Esophagus (tissue), 2 donors: ENCODE results near the gene CCDC6. TPM values are rescaled to one million over a fixed set of nuclear protein-coding genes. Genes with fewer than 3 reads are reported as not detected.
A peak's percentile ranks its signal among the peaks of the same experiment; 100 is the strongest.

Source experiments
- H3K27ac ChIP-seq, 2 donors: one replicate each; pipeline ENCODE4 v1.5.1; 2013; ENCODE audit warnings: low read depth in 2 of 2, mild to moderate bottlenecking in 2 of 2, inconsistent platforms in 1 of 2, low read length in 1 of 2, moderate library complexity in 1 of 2
- H3K27me3 ChIP-seq, 2 donors: one replicate each; pipeline ENCODE4 v1.6.1; 2013; ENCODE audit warnings: low read length in 2 of 2, control low read depth in 1 of 2, mild to moderate bottlenecking in 1 of 2; ENCODE audit not compliant: insufficient read depth in 2 of 2, control insufficient read depth in 1 of 2
- H3K36me3 ChIP-seq, 2 donors: one replicate each; pipeline ENCODE4 v1.6.1; 2013; ENCODE audit warnings: low read length in 1 of 2; ENCODE audit not compliant: control insufficient read depth in 2 of 2, insufficient read depth in 2 of 2
- H3K4me1 ChIP-seq, 2 donors: one replicate each; pipeline ENCODE4 v1.6.1; 2013; ENCODE audit warnings: low read length in 1 of 2; ENCODE audit not compliant: control insufficient read depth in 2 of 2, insufficient read depth in 2 of 2
- H3K4me3 ChIP-seq, 2 donors: one replicate each; pipeline ENCODE4 v1.5.1; 2013; ENCODE audit warnings: low read length in 2 of 2, mild to moderate bottlenecking in 2 of 2, low read depth in 1 of 2, moderate library complexity in 1 of 2
- H3K9me3 ChIP-seq, 2 donors: one replicate each; pipeline ENCODE4 v1.6.1; 2013; ENCODE audit warnings: mild to moderate bottlenecking in 2 of 2, low read depth in 1 of 2, low read length in 1 of 2, moderate library complexity in 1 of 2; ENCODE audit not compliant: control insufficient read depth in 2 of 2, insufficient read depth in 1 of 2
- WGBS, 2 donors: extraction: QIAGEN DNeasy Blood & Tissue Kit; methylation state at CpG; one replicate each; pipeline ENCODE4 v1.1.7; 2013; 5-methylcytosine and 5-hydroxymethylcytosine counted together
- polyA plus RNA-seq, 2 donors: library from polyadenylated mRNA; stranded (reverse); fragments of 200-250 nt; gene quantifications; one replicate each; pipeline ENCODE4 v1.2.3, GENCODE V29; 2013
- donor health status: healthy with polysubstance abuse.
- donor health status: Bipolar disorder and iron deficiency.

The CCDC6 gene
- polyA plus RNA-seq, 2 donors: 23.2 to 25.9 TPM

DNA sequence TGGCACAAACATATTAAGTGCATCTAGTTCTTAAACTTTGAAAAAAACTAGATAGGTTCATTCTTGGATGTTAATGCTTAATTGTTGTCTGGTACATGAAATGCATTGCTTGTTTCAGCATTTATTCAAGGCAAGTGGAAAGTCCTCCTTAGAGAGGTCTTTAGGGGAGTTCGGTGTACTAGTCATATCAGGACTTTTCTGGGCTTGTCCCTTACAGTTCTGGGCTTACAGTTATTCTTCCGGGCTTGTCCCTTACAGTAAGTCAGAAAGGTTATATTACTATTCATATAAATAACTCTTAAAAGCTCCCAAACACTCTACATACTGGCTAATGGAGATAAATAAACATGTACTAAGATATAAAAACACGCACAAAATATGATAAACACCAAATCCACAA lies 91.5 kb downstream of the CCDC6 start:
- Histone ChIP-seq H3K4me1 (peaks cover 0 to 3% of the 10 kb centered on the region in 2 donors), H3K36me3 (peaks cover 3 to 21% of the 10 kb centered on the region in 2 donors), H3K27ac (no peak overlapping the region), H3K27me3 (no peaks in the 10 kb centered on the region), H3K9me3 (no peaks in the 10 kb centered on the region), H3K4me3 (no peak overlapping the region)
- WGBS, 2 donors: 82 to 86% methylated on average over 3 of the region's 3 CpGs

DNA sequence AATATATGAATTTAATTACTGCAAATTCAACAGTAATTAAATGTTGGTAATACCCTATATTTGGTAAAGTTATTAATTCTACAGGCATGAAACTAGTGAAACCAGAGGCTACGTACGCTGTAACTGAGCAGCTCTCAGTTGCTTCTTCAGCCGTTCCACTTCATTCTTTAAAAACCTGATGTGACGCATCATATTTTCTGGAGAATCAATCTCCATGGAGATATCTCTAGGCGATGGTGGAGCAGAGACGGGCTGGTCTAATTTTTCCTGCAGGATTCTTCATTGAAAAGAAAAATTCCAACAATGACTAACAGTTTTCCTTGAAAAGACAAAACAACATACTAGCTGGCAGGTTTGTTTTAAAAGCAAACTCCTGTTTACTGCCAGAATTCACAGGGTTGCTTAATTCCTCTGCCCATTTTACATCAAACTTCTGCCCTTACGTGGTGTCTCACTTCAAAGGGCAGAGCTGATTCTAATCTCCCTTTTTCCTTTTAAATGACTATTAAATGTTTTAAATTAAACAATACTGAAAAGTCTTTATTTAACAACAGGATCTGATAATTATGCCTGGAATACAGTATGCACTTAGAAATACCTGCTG lies 93.7 kb downstream of the CCDC6 start:
- Histone ChIP-seq H3K4me1 (no peaks in the 10 kb centered on the region), H3K27me3 (no peaks in the 10 kb centered on the region), H3K9me3 (no peaks in the 10 kb centered on the region), H3K27ac (no peak overlapping the region), H3K36me3 (peaks cover 3 to 17% of the 10 kb centered on the region in 2 donors), H3K4me3 (no peak overlapping the region)
- 91% methylated on average over 7 of the region's 7 CpGs for WGBS, 2 donors

DNA sequence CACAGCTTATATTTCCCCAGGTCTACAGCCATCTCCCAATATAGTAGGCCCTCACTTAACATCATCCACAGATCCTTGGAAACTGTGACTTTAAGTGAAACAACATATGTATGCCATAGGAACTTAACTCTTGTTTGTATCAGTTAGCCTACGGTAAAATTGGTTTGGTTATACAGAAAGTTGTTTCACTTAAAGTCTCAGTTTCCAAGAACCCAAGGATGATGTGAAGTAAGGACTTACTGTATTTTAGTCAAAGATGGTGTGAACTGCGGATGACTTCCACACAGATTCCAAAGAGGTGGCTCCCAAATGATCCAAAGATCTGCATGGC lies 96.7 kb downstream of the CCDC6 start:
- peak overlapping the region in 1 of 2 donors; percentile 4 for H3K27ac ChIP-seq
- H3K4me3 ChIP-seq: no peak overlapping the region
- no peaks in the 10 kb centered on the region for H3K9me3 ChIP-seq
- peaks cover 17 to 19% of the 10 kb centered on the region in 2 donors for H3K36me3 ChIP-seq
- no peaks in the 10 kb centered on the region for H3K27me3 ChIP-seq
- WGBS, 2 donors: 96 to 97% methylated on average over 2 of the region's 2 CpGs
- no peaks in the 10 kb centered on the region for H3K4me1 ChIP-seq

DNA sequence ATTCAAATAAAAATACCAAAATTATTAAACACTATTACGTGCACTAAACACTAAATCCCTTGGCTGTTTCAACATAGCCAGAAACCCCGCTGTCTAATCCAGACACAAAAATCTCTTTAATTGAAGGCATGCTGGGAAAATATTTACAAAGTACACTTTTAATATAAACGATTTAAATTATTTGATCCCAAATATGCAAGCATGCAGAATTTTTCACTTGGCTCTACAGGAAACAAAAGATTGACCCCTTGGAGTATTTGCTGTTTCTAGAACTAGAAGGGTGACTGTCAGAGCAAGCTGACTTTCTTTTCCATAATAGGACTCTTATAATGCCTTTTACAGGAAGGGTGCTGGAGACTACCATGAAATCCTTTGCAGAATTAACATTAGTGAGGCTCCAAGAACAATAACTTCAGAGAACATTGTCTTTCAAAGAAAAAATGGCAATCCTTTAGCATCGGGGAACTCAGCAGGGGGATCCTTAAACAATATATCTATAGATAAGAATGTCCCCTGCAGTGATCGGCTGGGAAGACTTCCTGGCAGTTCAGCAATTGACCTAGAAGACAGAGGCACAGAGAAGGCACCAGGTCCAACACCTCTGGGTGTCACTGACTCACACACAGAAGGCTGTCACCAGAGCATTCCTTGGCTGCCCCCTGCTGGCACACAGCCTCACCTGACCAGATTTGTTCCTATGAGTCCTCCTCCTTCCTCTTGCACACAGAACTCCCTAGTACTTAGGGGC lies 97.3 kb downstream of the CCDC6 start:
- H3K9me3 ChIP-seq: no peaks in the 10 kb centered on the region
- no peaks in the 10 kb centered on the region for H3K27me3 ChIP-seq
- H3K36me3 ChIP-seq: peaks cover 21 to 22% of the 10 kb centered on the region in 2 donors
- no peaks in the 10 kb centered on the region for H3K4me1 ChIP-seq
- 64% methylated on average over 5 of the region's 5 CpGs for WGBS, 2 donors
- no peak overlapping the region for H3K4me3 ChIP-seq
- H3K27ac ChIP-seq: peak overlapping the region in 1 of 2 donors; percentile 4

DNA sequence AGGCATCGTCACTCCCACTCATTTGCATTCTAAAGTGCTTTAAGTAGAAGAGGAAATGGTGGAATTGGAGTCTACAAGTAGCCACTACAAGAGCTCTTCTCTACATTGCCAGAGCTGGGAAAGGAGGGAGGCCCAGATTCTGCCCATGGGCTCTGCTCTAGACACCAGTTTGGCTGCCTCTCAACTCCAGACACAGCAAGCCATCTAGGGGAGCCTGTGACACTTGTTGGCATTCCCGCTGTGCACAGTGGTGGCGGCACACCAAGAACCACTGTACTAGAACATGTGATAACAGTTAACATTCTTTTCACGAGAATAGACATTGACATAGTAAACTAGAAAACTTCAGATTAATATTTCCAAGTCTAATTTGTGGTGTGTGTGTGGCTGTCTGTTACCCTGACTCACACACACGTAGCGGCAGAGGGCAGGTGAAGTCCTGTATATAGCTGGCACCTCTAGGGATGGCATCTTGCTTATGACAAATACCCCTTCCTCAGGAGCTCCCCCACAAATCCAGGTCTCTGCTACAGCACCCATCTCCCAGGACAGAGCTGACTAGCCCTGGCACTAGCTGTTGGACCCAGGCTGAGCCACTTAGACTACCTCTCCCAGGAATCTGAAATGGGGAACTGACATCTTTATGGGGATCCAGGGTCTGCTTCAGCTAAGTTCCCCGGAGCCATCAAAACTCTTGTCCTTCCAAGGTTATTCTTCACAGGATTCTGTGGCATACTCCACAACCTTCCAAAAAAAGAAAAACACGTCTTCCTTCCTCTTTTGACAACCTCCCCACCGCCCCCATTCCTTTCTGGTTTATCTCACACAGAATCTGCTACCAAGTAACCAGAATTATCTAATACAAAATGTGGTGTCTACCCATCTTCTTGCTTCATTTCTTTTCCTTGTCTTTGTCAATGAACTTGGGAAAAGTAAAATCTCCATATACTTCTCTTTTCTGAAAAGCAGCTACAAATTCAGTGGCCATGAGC lies 98.4 kb downstream of the CCDC6 start:
- 88% methylated on average over 9 of the region's 9 CpGs for WGBS, 2 donors
- Histone ChIP-seq H3K27ac (no peak overlapping the region), H3K36me3 (peaks cover 27 to 32% of the 10 kb centered on the region in 2 donors)

DNA sequence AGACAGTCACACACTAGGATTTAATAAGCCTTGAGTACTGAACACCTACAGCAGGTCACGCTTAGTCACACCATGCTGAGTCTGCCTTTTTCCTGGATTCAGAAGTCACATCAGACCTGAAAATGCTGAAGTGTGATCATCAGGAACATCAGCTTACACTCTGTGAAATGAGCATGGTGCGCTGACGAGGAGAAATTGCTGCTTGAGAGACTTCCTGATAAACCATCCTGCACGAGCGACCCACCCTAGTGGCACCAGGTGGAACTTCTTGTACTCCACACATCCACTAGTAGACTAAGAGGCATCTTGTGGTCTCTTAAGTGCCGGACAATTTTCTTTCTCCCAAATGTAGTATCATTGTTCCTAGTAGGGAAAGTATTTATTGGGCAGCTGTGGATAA lies 101.3 kb downstream of the CCDC6 start:
- no peak overlapping the region for H3K4me3 ChIP-seq
- 86% methylated on average over 6 of the region's 6 CpGs for WGBS, 2 donors
- no peaks in the 10 kb centered on the region for H3K9me3 ChIP-seq
- no peaks in the 10 kb centered on the region for H3K4me1 ChIP-seq
- no peaks in the 10 kb centered on the region for H3K27me3 ChIP-seq
- no peak overlapping the region for H3K27ac ChIP-seq
- H3K36me3 ChIP-seq: peaks cover 18 to 29% of the 10 kb centered on the region in 2 donors

More for the DNA sequence above, 98.4 kb downstream of the CCDC6 start:
- Histone ChIP-seq H3K9me3 (no peaks in the 10 kb centered on the region), H3K27me3 (no peaks in the 10 kb centered on the region), H3K4me3 (no peak overlapping the region), H3K4me1 (no peaks in the 10 kb centered on the region)

DNA sequence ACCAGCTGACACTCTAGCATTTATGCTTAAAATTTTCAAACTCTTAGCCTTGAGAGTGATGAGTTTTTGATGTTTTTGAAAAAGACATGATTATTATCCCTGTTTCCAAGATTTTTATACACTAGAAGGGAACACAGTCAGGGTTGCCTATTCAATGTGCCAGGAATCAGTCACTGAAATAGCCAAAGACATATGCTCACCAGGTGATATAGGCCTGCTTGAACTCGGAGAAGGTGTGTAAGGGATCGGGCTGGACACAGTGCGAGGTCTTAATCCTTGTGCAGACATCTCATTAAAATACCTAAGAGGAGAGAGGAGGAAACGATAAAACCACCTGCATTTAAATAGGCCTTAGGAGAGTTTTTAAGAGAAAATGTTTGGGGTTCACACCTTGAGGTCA lies 102.1 kb downstream of the CCDC6 start:
- 92 to 95% methylated on average over 4 of the region's 4 CpGs for WGBS, 2 donors
- H3K4me3 ChIP-seq: no peak overlapping the region
- H3K9me3 ChIP-seq: no peaks in the 10 kb centered on the region
- no peak overlapping the region for H3K27ac ChIP-seq
- no peaks in the 10 kb centered on the region for H3K4me1 ChIP-seq
- no peaks in the 10 kb centered on the region for H3K27me3 ChIP-seq
- peaks cover 19 to 29% of the 10 kb centered on the region in 2 donors for H3K36me3 ChIP-seq

DNA sequence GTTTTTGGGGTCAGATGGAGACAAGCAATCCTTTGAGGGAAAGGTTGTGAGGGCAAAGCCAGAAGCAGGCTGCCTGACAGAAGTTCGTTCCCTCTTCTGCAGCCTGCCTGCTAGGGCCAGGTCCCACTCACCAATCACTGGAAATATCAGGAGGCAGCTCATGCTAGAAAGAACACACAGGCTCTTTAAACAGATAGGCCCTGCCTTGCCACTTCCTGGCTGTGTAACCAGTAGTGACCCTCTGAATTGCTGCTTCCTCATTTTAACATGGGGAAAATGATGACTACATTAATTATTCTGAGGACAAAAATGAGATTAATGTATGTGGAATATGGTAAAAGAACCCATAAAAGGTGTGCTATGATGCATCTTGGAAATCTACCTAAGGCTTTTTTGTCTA lies 102.6 kb downstream of the CCDC6 start:
- Histone ChIP-seq H3K9me3 (no peaks in the 10 kb centered on the region), H3K4me1 (no peaks in the 10 kb centered on the region), H3K27ac (peak overlapping the region in 1 of 2 donors; percentile 1), H3K27me3 (no peaks in the 10 kb centered on the region), H3K36me3 (peaks cover 19 to 29% of the 10 kb centered on the region in 2 donors), H3K4me3 (no peak overlapping the region)
- WGBS, 2 donors: 82 to 90% methylated on average over 1 of the region's 1 CpG

DNA sequence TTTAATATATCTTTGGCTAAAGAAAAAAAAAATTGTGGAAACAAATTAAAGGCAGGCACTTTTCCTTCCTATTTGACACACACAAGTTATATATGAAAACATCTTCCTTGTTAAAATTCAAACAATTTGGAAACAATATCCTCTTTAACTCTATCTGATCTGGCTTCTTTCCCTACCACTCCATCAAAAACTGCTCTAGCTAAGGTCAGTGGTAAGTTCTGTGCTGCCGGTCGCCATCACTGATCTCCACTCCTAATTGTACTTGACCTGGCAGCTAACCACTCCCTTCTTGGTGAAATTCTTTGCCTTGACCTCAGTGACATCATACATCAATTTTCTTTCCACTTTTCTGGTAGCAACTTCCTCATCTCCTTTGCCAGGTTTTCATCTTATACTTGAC lies 105.2 kb downstream of the CCDC6 start:
- no peaks in the 10 kb centered on the region for H3K4me1 ChIP-seq
- WGBS, 2 donors: 90 to 97% methylated on average over 2 of the region's 2 CpGs
- no peak overlapping the region for H3K27ac ChIP-seq
- peaks cover 18 to 25% of the 10 kb centered on the region in 2 donors for H3K36me3 ChIP-seq
- no peaks in the 10 kb centered on the region for H3K27me3 ChIP-seq
- H3K9me3 ChIP-seq: no peaks in the 10 kb centered on the region
- H3K4me3 ChIP-seq: no peak overlapping the region
